Ectodermal cell (in vitro differentiated cells): ENCODE results near the gene JMJD8.

Experiments used
- H3K27ac ChIP-seq: 2 replicates; pipeline ENCODE4 v1.7.0; 2013; ENCODE audit warnings: mild to moderate bottlenecking, low read depth, low read length; ENCODE audit not compliant: insufficient read depth, poor library complexity, severe bottlenecking
- H3K27me3 ChIP-seq: 2 replicates; pipeline ENCODE4 v1.7.0; 2013; ENCODE audit warnings: mild to moderate bottlenecking, low read length; ENCODE audit not compliant: insufficient read depth, control insufficient read depth, poor library complexity, severe bottlenecking
- H3K36me3 ChIP-seq: one replicate; pipeline ENCODE4 v1.7.0; 2013; ENCODE audit warnings: low read length; ENCODE audit not compliant: control insufficient read depth, insufficient read depth
- H3K4me1 ChIP-seq: one replicate; pipeline ENCODE4 v1.7.0; 2013; ENCODE audit warnings: low read length; ENCODE audit not compliant: control insufficient read depth, insufficient read depth
- H3K4me3 ChIP-seq: 2 replicates; pipeline ENCODE4 v1.7.0; 2013; ENCODE audit warnings: low read depth, low read length, control low read depth; ENCODE audit not compliant: insufficient read depth
- H3K9me3 ChIP-seq: 2 replicates; pipeline ENCODE4 v1.7.0; 2013; ENCODE audit warnings: mild to moderate bottlenecking, low read length, moderate library complexity; ENCODE audit not compliant: control insufficient read depth
- WGBS, 2 experiments: methylation state at CpG; one replicate each; pipeline ENCODE4 v1.1.7; 2013; ENCODE audit warnings: missing lambda C conversion rate in 2 of 2; 5-methylcytosine and 5-hydroxymethylcytosine counted together

The JMJD8 gene

GRCh38 chr16:674214-674881 is 9.8 kb downstream of the JMJD8 start:
- 90 to 92% methylated on average over 22 of the region's 22 CpGs for WGBS, 2 experiments
- H3K4me1 ChIP-seq = peaks cover 8% of the 10 kb centered on the region
- peaks cover 34% of the 10 kb centered on the region for H3K36me3 ChIP-seq
- no peak overlapping the region for H3K27ac ChIP-seq
- H3K27me3 ChIP-seq = peaks cover 12% of the 10 kb centered on the region
- no peak overlapping the region for H3K4me3 ChIP-seq
- no peaks in the 10 kb centered on the region for H3K9me3 ChIP-seq

GRCh38 chr16:673399-673991 is 10.6 kb downstream of the JMJD8 start:
- 95% methylated on average over 18 of the region's 18 CpGs for WGBS, 2 experiments
- Histone ChIP-seq H3K27ac (no peak overlapping the region), H3K9me3 (no peaks in the 10 kb centered on the region), H3K36me3 (peaks cover 34% of the 10 kb centered on the region), H3K27me3 (peaks cover 12% of the 10 kb centered on the region), H3K4me1 (peaks cover 13% of the 10 kb centered on the region), H3K4me3 (no peak overlapping the region)

- 94 to 96% methylated on average over 21 of the region's 21 CpGs for WGBS, 2 experiments
- no peak overlapping the region for H3K4me3 ChIP-seq
- peaks cover 34% of the 10 kb centered on the region for H3K36me3 ChIP-seq
- no peak overlapping the region for H3K27ac ChIP-seq
- peaks cover 13% of the 10 kb centered on the region for H3K4me1 ChIP-seq
- no peaks in the 10 kb centered on the region for H3K9me3 ChIP-seq
- H3K27me3 ChIP-seq = peaks cover 12% of the 10 kb centered on the region
Observed at GRCh38 chr16:672851-673250, 11.3 kb downstream of the JMJD8 start.

- H3K9me3 ChIP-seq = no peaks in the 10 kb centered on the region
- H3K36me3 ChIP-seq = peaks cover 34% of the 10 kb centered on the region
- H3K4me3 ChIP-seq = no peak overlapping the region
- peaks cover 12% of the 10 kb centered on the region for H3K27me3 ChIP-seq
- peaks cover 13% of the 10 kb centered on the region for H3K4me1 ChIP-seq
- 96 to 97% methylated on average over 19 of the region's 19 CpGs for WGBS, 2 experiments
- no peak overlapping the region for H3K27ac ChIP-seq
Observed at GRCh38 chr16:672371-672770, 11.8 kb downstream of the JMJD8 start.

GRCh38 chr16:671353-672131 is 12.6 kb downstream of the JMJD8 start:
- Histone ChIP-seq H3K4me1 (peaks cover 13% of the 10 kb centered on the region), H3K36me3 (peaks cover 34% of the 10 kb centered on the region), H3K4me3 (no peak overlapping the region), H3K9me3 (no peaks in the 10 kb centered on the region), H3K27ac (no peak overlapping the region), H3K27me3 (peaks cover 12% of the 10 kb centered on the region)
- WGBS, 2 experiments = 96% methylated on average over 40 of the region's 40 CpGs

- Histone ChIP-seq H3K4me1 (peaks cover 13% of the 10 kb centered on the region), H3K27ac (no peak overlapping the region), H3K27me3 (peaks cover 7% of the 10 kb centered on the region), H3K4me3 (no peak overlapping the region), H3K36me3 (peaks cover 34% of the 10 kb centered on the region), H3K9me3 (no peaks in the 10 kb centered on the region)
- WGBS, 2 experiments = 94 to 96% methylated on average over 52 of the region's 52 CpGs
Observed at GRCh38 chr16:670485-671352, 13.4 kb downstream of the JMJD8 start.

GRCh38 chr16:669666-670065 is 14.5 kb downstream of the JMJD8 start:
- H3K36me3 ChIP-seq = peaks cover 34% of the 10 kb centered on the region
- no peak overlapping the region for H3K4me3 ChIP-seq
- WGBS, 2 experiments = 96% methylated on average over 13 of the region's 13 CpGs
- no peak overlapping the region for H3K27ac ChIP-seq
- H3K9me3 ChIP-seq = no peaks in the 10 kb centered on the region
- H3K4me1 ChIP-seq = peaks cover 9% of the 10 kb centered on the region
- H3K27me3 ChIP-seq = no peaks in the 10 kb centered on the region

GRCh38 chr16:668519-669171 is 15.5 kb downstream of the JMJD8 start:
- no peaks in the 10 kb centered on the region for H3K27me3 ChIP-seq
- 16 to 17% methylated on average over 50 of the region's 50 CpGs for WGBS, 2 experiments
- peak overlapping the region; percentile 98 for H3K4me3 ChIP-seq
- H3K9me3 ChIP-seq = no peaks in the 10 kb centered on the region
- peaks cover 5% of the 10 kb centered on the region for H3K4me1 ChIP-seq
- H3K36me3 ChIP-seq = peaks cover 34% of the 10 kb centered on the region
- no peak overlapping the region for H3K27ac ChIP-seq

- H3K27ac ChIP-seq = no peak within 1 kb of the TSS
- peaks cover 5% of the 10 kb centered on the region for H3K4me1 ChIP-seq
- H3K36me3 ChIP-seq = peaks cover 32% of the 10 kb centered on the region
- no peaks in the 10 kb centered on the region for H3K27me3 ChIP-seq
- no peaks in the 10 kb centered on the region for H3K9me3 ChIP-seq
- 1% methylated on average over 78 of the region's 78 CpGs for WGBS, 2 experiments
- H3K4me3 ChIP-seq = peak within 1 kb of the TSS; percentile 98
Observed at GRCh38 chr16:667780-668518, 16.2 kb downstream of the JMJD8 start, which contains the start of gene RHOT2. Gene RHOT2 (plus strand): TSS chr16:668132. CDS start chr16:668200, 68 bp downstream.
